Measurements from ENCODE around the gene SAA1.
A peak's percentile ranks its signal among the peaks of the same experiment; 100 is the strongest.
"Not testable (repeated sequence)": the region's sequence is repeated elsewhere in the genome, so short reads cannot be mapped to it uniquely, and the experiment has no call there.

Gene SAA1
- total RNA-seq = 0 to 0.33 (median 0) reads per million in 17 experiments

GRCh38 chr11:18265949-18266348 lies at the start of gene SAA1:
TSS of gene SAA1 (plus strand) at chr11:18266264. CDS start at chr11:18266888, 624 bp downstream.
- DNase-seq = no peak

- DNase-seq = no peak
These were observed 44.7 kb upstream of the SAA1 start for GRCh38 chr11:18221274-18221876.

DNA sequence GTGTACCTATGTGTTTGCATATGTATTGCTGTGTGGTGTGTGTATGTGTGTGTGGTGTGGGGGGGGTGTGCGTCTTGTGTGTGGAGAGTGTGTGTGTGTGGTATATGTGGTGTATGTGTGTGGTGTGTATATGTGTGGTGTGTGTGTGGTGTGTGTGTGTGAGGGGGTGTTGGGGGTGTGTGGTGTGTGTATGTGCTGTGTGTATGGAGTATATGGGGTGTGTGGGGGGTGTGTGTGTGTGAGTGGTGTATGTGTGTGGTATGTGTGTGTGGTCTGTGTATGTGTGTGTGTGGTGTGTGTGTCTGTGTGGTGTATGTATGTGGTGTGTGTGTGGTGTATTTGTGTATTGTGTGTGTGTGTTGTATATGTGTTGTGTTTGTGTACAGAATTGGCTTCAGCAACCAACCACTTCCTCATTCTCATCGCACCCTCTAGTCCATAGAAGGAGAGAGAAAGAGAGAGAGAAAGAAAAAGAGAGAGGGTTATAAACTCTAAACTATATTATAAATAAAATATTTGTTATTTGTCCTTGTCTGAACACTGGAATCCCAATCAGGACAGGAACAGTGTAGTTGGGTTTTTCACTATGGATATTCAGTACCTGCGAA lies 43.1 kb upstream of the SAA1 start:
- DNase-seq = no peak

DNA sequence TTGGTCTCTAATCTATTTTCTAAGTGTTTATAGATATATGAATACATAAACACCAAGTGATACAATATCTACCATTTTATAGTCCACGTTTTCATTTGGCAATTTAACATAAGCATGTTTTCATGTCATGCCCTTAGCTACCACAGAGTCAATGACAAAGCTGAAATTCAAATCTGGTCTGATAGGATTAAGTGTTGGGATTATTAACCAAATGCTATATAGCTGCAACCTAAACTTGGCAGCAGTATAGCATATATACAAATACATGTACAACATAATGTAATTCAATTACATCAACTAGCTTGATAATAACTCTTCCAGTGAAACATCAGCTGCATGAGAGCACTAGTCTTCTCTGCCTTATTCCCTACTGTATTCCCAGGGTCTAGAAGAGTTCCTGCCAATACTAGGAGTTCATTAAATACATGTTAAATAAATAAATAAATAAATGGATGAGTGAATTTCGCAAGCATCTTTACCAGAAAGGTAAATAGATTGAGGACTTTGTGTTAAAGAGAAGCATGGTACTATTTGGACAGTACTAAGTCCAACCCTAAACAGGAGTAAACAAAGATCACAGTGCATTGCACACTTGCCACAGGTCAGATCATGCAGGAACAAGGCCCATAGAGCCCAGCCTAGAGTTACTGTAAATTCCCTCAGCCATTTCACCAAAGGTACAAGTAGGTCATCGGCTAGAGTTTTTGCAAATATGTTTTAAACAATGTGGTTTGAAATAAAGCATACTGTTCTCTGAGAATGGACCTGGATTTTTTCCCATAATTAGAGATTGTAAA lies 42.3 kb upstream of the SAA1 start:
- DNase-seq = no peak

GRCh38 chr11:18225913-18226312 lies 40.2 kb upstream of the SAA1 start:
- DNase-seq = no peak

DNA sequence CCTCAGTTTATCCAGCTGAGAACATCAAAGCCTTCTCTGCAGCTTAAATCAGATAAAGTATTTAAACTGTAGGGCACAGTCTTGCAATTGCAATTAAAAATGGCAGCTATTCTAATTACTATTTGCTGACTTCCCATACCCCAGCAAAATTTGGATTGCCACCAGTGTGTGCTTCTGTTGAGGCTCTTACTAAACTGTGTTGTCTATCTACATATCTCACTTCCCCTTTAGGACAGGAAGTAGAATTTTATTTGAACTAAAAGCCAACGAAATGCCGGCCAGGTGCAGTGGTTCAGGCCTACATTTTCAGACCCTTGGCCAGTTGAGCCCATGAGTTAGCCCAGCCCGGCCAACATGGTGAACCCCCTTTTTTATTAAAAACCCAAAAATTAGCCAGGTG lies 36.6 kb upstream of the SAA1 start:
- DNase-seq = peak in 1 of 4 experiments; percentile 12

DNA sequence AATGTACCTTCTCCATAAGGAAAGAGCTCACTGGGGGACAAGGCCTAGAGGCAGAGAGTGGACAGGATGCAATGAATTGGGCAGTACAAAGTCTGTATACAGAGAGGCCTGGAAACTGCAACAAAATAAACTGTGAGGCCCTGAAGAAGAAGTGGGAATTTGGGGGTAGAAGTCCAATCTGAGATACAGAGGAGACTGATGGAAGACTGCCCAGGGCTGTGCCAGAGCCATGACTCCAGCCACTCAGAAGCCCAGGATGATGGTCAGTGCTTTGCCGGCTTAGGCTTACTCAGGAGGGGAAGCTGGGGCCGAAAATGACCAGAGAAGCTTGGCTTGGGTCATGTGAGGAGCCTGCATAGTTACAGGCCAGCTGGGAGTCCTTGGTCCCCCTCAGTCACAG lies 35.2 kb upstream of the SAA1 start:
- no peak for DNase-seq

DNA sequence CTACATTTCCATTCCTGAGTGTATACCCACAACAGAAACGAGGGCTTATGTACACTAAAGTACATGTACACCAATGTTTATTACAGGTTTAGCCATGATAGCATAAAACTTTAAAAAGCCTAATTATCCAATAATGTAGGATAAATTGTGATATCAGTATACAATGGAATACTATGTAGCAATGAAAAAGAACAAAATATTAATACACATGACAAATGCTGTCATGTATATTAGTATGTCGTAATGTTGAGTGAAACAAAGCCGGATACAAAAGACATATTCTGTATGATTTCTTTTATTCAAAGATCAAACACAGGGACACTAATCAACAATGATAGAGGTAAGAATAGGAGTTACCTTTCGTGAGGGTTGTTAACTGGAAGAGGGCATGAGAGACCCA lies 32.2 kb upstream of the SAA1 start:
- no peak for DNase-seq

- DNase-seq = no peak
These were observed 30.4 kb upstream of the SAA1 start for GRCh38 chr11:18235394-18236334.

DNA sequence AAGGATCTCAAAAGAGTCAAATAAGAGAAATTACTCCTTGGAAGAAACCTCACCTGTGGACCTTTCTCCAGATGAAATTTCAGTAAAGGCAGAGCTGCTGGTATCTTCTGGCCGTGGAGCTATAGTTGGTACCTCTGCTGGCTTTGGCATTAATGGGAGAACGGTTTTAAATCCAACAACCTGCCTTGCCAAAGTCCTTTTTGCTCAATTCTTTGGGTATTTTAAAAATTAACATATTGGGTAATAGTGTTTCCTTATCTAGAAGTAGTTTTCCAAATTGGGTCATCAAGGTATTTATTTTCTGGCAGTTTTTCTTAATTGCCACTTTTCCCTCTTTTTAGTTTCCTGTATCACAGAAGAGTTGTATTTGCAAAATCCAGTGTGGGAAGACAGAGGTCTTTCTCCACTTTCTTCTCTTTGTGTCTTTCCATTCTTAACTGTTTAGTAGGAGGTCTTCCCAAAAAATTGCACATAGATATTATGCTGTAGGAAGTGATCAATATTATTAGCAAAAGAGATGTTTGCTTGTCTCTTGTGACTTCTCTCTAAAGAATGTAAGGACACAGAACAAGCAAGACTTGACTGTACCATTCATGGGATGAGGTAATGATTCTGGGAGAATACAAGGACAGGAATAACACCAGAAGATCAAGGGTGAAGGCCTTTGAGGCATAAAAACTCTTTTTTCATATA lies 29.3 kb upstream of the SAA1 start, which contains the start of gene SAA4:
Gene SAA4, minus strand, starts transcription at position 139 of the 693 bp plus-strand sequence. CDS start 876 bp downstream, outside the sequence.
- no peak for DNase-seq

DNA sequence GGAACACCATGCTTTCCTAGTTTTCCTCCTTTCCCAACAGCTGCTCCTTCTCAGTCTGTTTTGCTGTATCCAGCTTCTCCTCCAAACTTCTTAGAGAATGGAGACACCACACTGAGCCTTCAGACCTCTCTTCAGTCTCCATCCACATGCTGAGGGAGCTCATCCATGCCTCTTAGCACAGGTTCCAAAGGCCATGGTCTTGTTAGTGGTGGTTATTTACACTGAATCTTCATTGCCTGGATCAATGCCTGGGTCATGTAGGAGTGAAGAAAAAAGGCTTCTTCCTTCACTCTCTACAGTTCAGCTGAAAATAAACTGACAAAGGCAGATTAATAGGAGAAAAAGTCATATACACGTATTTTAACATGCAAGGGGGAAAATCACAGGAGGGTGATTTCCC lies 26.4 kb upstream of the SAA1 start:
- no peak for DNase-seq

GRCh38 chr11:18243783-18244362 lies 22.2 kb upstream of the SAA1 start:
- peak; percentile 84 to 94 (median 86) for DNase-seq

DNA sequence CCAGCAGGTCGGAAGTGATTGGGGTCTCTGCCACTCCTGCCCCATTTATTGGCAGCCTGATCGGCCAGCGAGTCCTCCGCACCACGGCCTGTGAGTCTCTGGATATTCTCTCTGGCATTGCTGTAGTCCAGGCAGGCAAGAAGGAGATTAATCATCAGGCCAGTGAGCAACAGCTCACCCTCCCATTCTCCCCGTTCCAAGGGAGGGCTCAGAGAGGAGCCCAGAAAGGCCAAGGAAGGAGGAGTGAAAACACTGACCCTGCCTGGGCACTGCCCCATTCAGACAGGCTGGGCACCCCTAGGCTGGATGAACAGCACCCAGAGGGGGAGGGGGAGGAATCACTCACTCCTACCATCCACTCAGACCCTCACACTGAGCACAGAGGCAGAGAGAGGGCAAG lies 20.7 kb upstream of the SAA1 start:
- no peak for DNase-seq

DNA sequence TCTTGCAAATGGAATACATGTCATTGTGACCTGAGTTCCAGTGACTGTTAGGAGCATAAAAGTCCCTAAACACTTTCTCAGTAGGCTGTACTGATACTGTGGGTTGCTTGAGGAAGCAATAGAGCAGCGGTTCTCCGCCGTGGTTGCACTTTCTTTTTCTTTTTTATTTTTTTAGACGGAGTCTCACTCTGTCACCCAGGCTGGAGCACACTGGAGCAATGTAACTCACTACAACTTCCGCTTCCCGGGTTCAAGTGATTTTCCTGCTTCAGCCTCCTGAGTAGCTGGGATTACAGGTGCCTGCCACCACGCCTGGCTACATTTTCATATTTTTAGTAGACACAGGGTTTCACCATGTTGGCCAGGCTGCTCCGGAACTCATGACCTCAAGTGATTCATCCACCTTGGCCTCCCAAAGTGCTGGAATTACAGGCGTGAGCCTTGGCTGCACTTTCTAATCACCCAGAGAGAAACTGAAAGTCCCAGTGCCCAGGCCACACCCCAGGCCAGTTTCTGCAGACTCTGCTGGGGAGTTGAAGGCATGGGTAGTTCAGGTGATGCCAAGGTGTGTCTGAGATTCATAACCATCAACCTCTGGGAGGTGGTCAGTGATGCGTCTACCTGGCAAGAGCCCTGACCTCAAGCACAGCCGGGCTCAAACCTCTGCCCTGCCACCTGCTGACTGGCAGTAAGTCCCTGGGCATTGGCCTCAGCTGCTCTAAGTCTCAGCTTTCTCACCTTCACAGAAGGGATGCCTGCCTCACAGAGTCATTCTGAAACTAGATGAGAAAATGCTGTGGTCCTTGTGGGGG lies 19.5 kb upstream of the SAA1 start:
- peak; percentile 7 to 46 (median 30) for DNase-seq

- DNase-seq = not testable (repeated sequence)
These were observed 18.9 kb upstream of the SAA1 start for GRCh38 chr11:18247191-18247581.

DNA sequence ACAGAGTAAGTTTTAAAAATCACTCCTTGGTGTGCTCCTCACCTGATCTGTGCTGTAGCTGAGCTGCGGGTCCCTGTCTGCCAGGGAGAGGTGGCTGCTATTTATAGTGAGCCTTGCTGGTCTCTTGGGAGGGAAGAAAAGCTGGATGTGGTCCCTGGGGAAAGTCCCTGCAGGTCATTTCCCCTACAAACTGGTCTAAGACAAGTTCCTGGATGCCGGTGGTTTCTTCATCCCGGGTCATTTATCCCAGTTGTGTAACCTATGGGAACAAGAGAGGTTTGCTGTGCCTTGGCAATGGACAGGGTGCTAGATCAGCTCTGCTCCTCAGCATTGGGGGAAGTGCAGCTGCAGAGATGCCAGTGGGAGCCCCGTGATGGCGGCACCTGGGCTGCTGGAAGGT lies 17.5 kb upstream of the SAA1 start, which contains the start of gene SAA2:
Gene SAA2, minus strand, starts transcription at position 108 of the 400 bp plus-strand sequence. CDS start 657 bp downstream, outside the sequence.
- DNase-seq = no peak

GRCh38 chr11:18253233-18253632 lies 12.8 kb upstream of the SAA1 start:
- DNase-seq = no peak

- no peak for DNase-seq
These were observed 12.2 kb upstream of the SAA1 start for GRCh38 chr11:18253778-18254338.

- peak in 1 of 4 experiments; percentile 17 for DNase-seq
These were observed 11.2 kb upstream of the SAA1 start for GRCh38 chr11:18254781-18255361.

DNA sequence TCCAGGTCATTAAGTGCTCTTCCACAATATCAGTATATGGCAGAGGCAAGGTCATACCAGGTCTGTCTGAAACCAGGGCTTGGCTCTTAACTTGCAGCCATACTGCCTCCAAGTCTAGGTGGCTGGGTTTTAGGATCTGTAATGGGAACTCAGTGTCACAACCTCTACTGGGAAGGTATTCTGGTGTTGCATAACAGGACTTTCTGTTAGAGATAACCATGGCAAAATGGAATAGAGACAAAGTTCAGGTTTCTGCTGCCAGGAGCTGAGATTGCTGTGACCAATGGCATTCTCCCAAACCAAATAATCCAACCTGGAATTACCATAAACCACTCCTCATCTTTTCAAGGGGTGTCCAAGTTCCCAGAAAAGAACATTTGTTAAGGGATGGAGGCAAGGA lies 6.8 kb upstream of the SAA1 start:
- DNase-seq = no peak

All from suppressor macrophage (primary cell).